Measurements from ENCODE around the gene PRKCB. TPM values are rescaled to one million over a fixed set of nuclear protein-coding genes. Genes with fewer than 3 reads are reported as not detected.

The PRKCB gene
- polyA plus RNA-seq, 1 donor (not counting 4 experiments of a cell fraction or from before 2014, with no cell fraction given): 0.18 TPM

- Histone ChIP-seq H2AFZ (ENCODE audit: control insufficient read depth, low read length) (no peak overlapping the region), H3K9ac (ENCODE audit: control insufficient read depth, extremely low read depth, insufficient read depth, low read length) (no peak overlapping the region), H3K79me2 (ENCODE audit: control insufficient read depth, insufficient read depth, low read length) (no peaks in the 10 kb centered on the region), H3K4me2 (ENCODE audit: control insufficient read depth, extremely low read depth, insufficient read depth, low read depth, low read length) (no peak overlapping the region), H3K36me3 (ENCODE audit: control insufficient read depth in 2 of 2, extremely low read depth in 1 of 2, insufficient read depth in 2 of 2, low read length in 2 of 2) (no peaks in the 10 kb centered on the region), H3K27ac (ENCODE audit: control insufficient read depth, insufficient read depth, low read length) (no peak overlapping the region), H3K9me1 (ENCODE audit: control insufficient read depth, extremely low read depth, insufficient read depth, low read length) (no peaks in the 10 kb centered on the region), H3K27me3 (ENCODE audit: control insufficient read depth, extremely low read depth, insufficient read depth, low read length) (no peaks in the 10 kb centered on the region), H4K20me1 (ENCODE audit: control insufficient read depth, extremely low read depth, insufficient read depth, low read length) (no peaks in the 10 kb centered on the region), H3K4me3 (ENCODE audit: control insufficient read depth in 2 of 3, extremely low read depth in 1 of 3, insufficient read depth in 2 of 3, low read depth in 1 of 3, low read length in 3 of 3) (no peak overlapping the region), H3K9me3 (ENCODE audit: control insufficient read depth, low read depth, low read length) (no peaks in the 10 kb centered on the region), H3K4me1 (ENCODE audit: control insufficient read depth, extremely low read depth, insufficient read depth, low read length) (no peaks in the 10 kb centered on the region)
- dilution Hi-C loops (cut with MboI; ENCODE audit: extremely low pct_ligation_motif_present, low sequenced_read_pairs): loop anchor here (25.0 kb wide), 1 partner anchor 418 kb away; no protein-coding TSS in a partner anchor
- DNase-seq (ENCODE audit: low read depth, low spot score) (no peak), FAIRE-seq (no peak)
- no peak for TF ChIP-seq EZH2 (IDR thresholded peaks at IDR 0.05; ENCODE audit: low read length)
- TF ChIP-seq CTCF (optimal IDR thresholded peaks at IDR 0.05 in 1 of 3, IDR thresholded peaks at IDR 0.05 in 1 of 3, conservative IDR thresholded peaks at IDR 0.05 in 1 of 3; ENCODE audit: extremely low read depth in 1 of 3, insufficient read depth in 2 of 3, low read length in 3 of 3): no peak
Measured at GRCh38 chr16:24069036-24069590, 233.3 kb downstream of the PRKCB start.

- DNase-seq (ENCODE audit: low read depth, low spot score) (no peak), FAIRE-seq (no peak)
- H3K27ac ChIP-seq (ENCODE audit: control insufficient read depth, insufficient read depth, low read length): no peak overlapping the region
- no peaks in the 10 kb centered on the region for H3K4me1 ChIP-seq (ENCODE audit: control insufficient read depth, extremely low read depth, insufficient read depth, low read length)
- no peak for TF ChIP-seq EZH2 (IDR thresholded peaks at IDR 0.05; ENCODE audit: low read length)
- peak; percentile 38 to 74 (median 67) for TF ChIP-seq CTCF (optimal IDR thresholded peaks at IDR 0.05 in 1 of 3, IDR thresholded peaks at IDR 0.05 in 1 of 3, conservative IDR thresholded peaks at IDR 0.05 in 1 of 3; ENCODE audit: extremely low read depth in 1 of 3, insufficient read depth in 2 of 3, low read length in 3 of 3)
- H3K9ac ChIP-seq (ENCODE audit: control insufficient read depth, extremely low read depth, insufficient read depth, low read length): no peak overlapping the region
- no peaks in the 10 kb centered on the region for H4K20me1 ChIP-seq (ENCODE audit: control insufficient read depth, extremely low read depth, insufficient read depth, low read length)
- no peaks in the 10 kb centered on the region for H3K36me3 ChIP-seq (ENCODE audit: control insufficient read depth in 2 of 2, extremely low read depth in 1 of 2, insufficient read depth in 2 of 2, low read length in 2 of 2)
- H3K27me3 ChIP-seq (ENCODE audit: control insufficient read depth, extremely low read depth, insufficient read depth, low read length): no peaks in the 10 kb centered on the region
- H2AFZ ChIP-seq (ENCODE audit: control insufficient read depth, low read length): no peak overlapping the region
- H3K9me1 ChIP-seq (ENCODE audit: control insufficient read depth, extremely low read depth, insufficient read depth, low read length): no peaks in the 10 kb centered on the region
- no peak overlapping the region for H3K4me3 ChIP-seq (ENCODE audit: control insufficient read depth in 2 of 3, extremely low read depth in 1 of 3, insufficient read depth in 2 of 3, low read depth in 1 of 3, low read length in 3 of 3)
- dilution Hi-C loops (cut with MboI; ENCODE audit: extremely low pct_ligation_motif_present, low sequenced_read_pairs): loop anchor here (10.0 to 25.0 kb wide), 2 partner anchors 74 to 416 kb away; no protein-coding TSS in a partner anchor
- no peak overlapping the region for H3K4me2 ChIP-seq (ENCODE audit: control insufficient read depth, extremely low read depth, insufficient read depth, low read depth, low read length)
- H3K79me2 ChIP-seq (ENCODE audit: control insufficient read depth, insufficient read depth, low read length): no peaks in the 10 kb centered on the region
- no peaks in the 10 kb centered on the region for H3K9me3 ChIP-seq (ENCODE audit: control insufficient read depth, low read depth, low read length)
Measured at GRCh38 chr16:24070851-24071250, 235.1 kb downstream of the PRKCB start.

Data from keratinocyte (primary cell).